Neutrophil (primary cell): Measurements from ENCODE around the gene LDHAL6B.

Source experiments
- H3K27ac ChIP-seq: fragments of 200-600 bp; sonication (generic); 2 replicates; pipeline ENCODE4 v1.5.1; 2016; ENCODE audit warnings: mild to moderate bottlenecking, moderate library complexity
- H3K27me3 ChIP-seq: fragments of 200-600 bp; sonication (generic); 2 replicates; pipeline ENCODE4 v1.6.0; 2016; ENCODE audit warnings: mild to moderate bottlenecking
- H3K36me3 ChIP-seq: fragments of 200-600 bp; sonication (generic); 2 replicates; pipeline ENCODE4 v1.5.1; 2017
- H3K4me1 ChIP-seq, 2 experiments: fragments of 200-600 bp in 1 of 2; sonication (generic) in 1 of 2; 1 replicate in 1 of 2; 2 replicates in 1 of 2; pipeline versions ENCODE4 v1.5.1 to v1.6.1; 2013 to 2016; ENCODE audit warnings: low read depth in 1 of 2, low read length in 1 of 2, mild to moderate bottlenecking in 1 of 2, moderate library complexity in 1 of 2; ENCODE audit not compliant: control insufficient read depth in 1 of 2, insufficient read depth in 1 of 2
- H3K4me3 ChIP-seq, 2 experiments: fragments of 200-600 bp in 1 of 2; sonication (generic) in 1 of 2; 1 replicate in 1 of 2; 2 replicates in 1 of 2; pipeline ENCODE4 v1.5.1; 2013 to 2016; ENCODE audit warnings: low read depth in 1 of 2, low read length in 1 of 2, mild to moderate bottlenecking in 1 of 2, moderate library complexity in 1 of 2
- H3K9me3 ChIP-seq: fragments of 200-600 bp; sonication (generic); 2 replicates; pipeline ENCODE4 v1.5.1; 2016
- CTCF ChIP-seq: fragments of 200-600 bp; sonication (generic); IDR thresholded peaks from 2 replicates; pipeline ENCODE4 v1.5.1; 2016; ENCODE audit warnings: antibody characterized with exemption

Gene LDHAL6B

GRCh38 chr15:59174151-59174834, 32.4 kb upstream of the LDHAL6B start:
- H3K27ac ChIP-seq, result no peak overlapping the region
- no peak for TF ChIP-seq CTCF

GRCh38 chr15:59174835-59175831, 31.5 kb upstream of the LDHAL6B start:
- H3K27ac ChIP-seq, result no peak overlapping the region
- no peak for TF ChIP-seq CTCF
- H3K4me3 ChIP-seq, result no peak overlapping the region
- H3K27me3 ChIP-seq, result peaks cover 49% of the 10 kb centered on the region
- H3K9me3 ChIP-seq, result no peaks in the 10 kb centered on the region
- no peaks in the 10 kb centered on the region for H3K36me3 ChIP-seq
- peaks cover 0 to 5% of the 10 kb centered on the region in 2 experiments for H3K4me1 ChIP-seq

More at GRCh38 chr15:59174151-59174834, 32.4 kb upstream of the LDHAL6B start:
- Histone ChIP-seq H3K4me1 (peaks cover 0 to 5% of the 10 kb centered on the region in 2 experiments), H3K9me3 (no peaks in the 10 kb centered on the region), H3K27me3 (peaks cover 49% of the 10 kb centered on the region), H3K4me3 (no peak overlapping the region), H3K36me3 (no peaks in the 10 kb centered on the region)

GRCh38 chr15:59176653-59177316, 29.9 kb upstream of the LDHAL6B start:
- TF ChIP-seq CTCF, result no peak
- H3K9me3 ChIP-seq, result no peaks in the 10 kb centered on the region
- H3K27ac ChIP-seq, result peak overlapping the region; percentile 25
- H3K27me3 ChIP-seq, result peaks cover 49% of the 10 kb centered on the region
- peaks cover 0 to 5% of the 10 kb centered on the region in 2 experiments for H3K4me1 ChIP-seq
- no peak overlapping the region for H3K4me3 ChIP-seq
- no peaks in the 10 kb centered on the region for H3K36me3 ChIP-seq

- Histone ChIP-seq H3K36me3 (no peaks in the 10 kb centered on the region), H3K4me1 (peaks cover 0 to 5% of the 10 kb centered on the region in 2 experiments), H3K4me3 (no peak overlapping the region), H3K27ac (peak overlapping the region; percentile 25), H3K27me3 (peaks cover 49% of the 10 kb centered on the region), H3K9me3 (no peaks in the 10 kb centered on the region)
- no peak for TF ChIP-seq CTCF
Measured at GRCh38 chr15:59177317-59177660, 29.4 kb upstream of the LDHAL6B start.

- Histone ChIP-seq H3K4me1 (peaks cover 0 to 5% of the 10 kb centered on the region in 2 experiments), H3K9me3 (no peaks in the 10 kb centered on the region), H3K4me3 (no peak overlapping the region), H3K27ac (no peak overlapping the region), H3K27me3 (peaks cover 49% of the 10 kb centered on the region), H3K36me3 (no peaks in the 10 kb centered on the region)
- TF ChIP-seq CTCF, result no peak
Measured at GRCh38 chr15:59178151-59178695, 28.4 kb upstream of the LDHAL6B start.
